HEK293 (cell line): Measurements from ENCODE around the gene AOC2.
"Not testable (repeated sequence)": the region's sequence is repeated elsewhere in the genome, so short reads cannot be mapped to it uniquely, and the experiment has no call there.

Experiments
- CTCF ChIA-PET: fragments of 350-600 bp; formaldehyde crosslinking; extraction: SDS; loops from one replicate; lab custom pipeline; 2021; ENCODE audit warnings: antibody characterized with exemption; lab: Yijun Ruan, JAX
- POLR2A ChIA-PET: fragments of 300-600 bp; formaldehyde crosslinking; extraction: SDS; loops from one replicate; lab custom pipeline; 2020; ENCODE audit warnings: antibody characterized with exemption, inconsistent platforms; lab: Yijun Ruan, JAX
- H3K27ac ChIP-seq: fragments of 200-500 bp; sonication (Bioruptor generic); 2 replicates; pipeline ENCODE4 v1.5.1; 2014; ENCODE audit warnings: low read depth, low read length, control low read depth, inconsistent platforms; ENCODE audit errors: extremely low read depth
- H3K36me3 ChIP-seq, 2 experiments: fragments of 200-500 bp in 1 of 2; sonication (Bioruptor generic) in 1 of 2; 1 replicate in 1 of 2; 2 replicates in 1 of 2; pipeline ENCODE4 v1.5.1; 2014 to 2017; ENCODE audit warnings: inconsistent platforms in 2 of 2, low read length in 2 of 2; ENCODE audit not compliant: control insufficient read depth in 2 of 2, insufficient read depth in 1 of 2
- H3K4me1 ChIP-seq: fragments of 200-500 bp; sonication (Bioruptor generic); 2 replicates; pipeline ENCODE4 v1.5.1; 2014; ENCODE audit warnings: mild to moderate bottlenecking, low read length, inconsistent platforms; ENCODE audit not compliant: control insufficient read depth, insufficient read depth
- H3K4me3 ChIP-seq: 2 replicates; pipeline ENCODE4 v1.5.1; 2011; ENCODE audit warnings: low read depth, mild to moderate bottlenecking, control low read depth, low read length, moderate library complexity
- H3K9me3 ChIP-seq: fragments of 200-500 bp; sonication (Bioruptor generic); 2 replicates; pipeline ENCODE4 v1.5.1; 2014; ENCODE audit warnings: low read depth, low read length, inconsistent platforms; ENCODE audit not compliant: control insufficient read depth, insufficient read depth
- GLIS1 ChIP-seq: fragments of 450-650 bp; formaldehyde crosslinking; IDR thresholded peaks from 2 replicates; pipeline ENCODE4 v1.5.1; 2016; ENCODE audit warnings: missing biosample characterization, missing genetic modification characterization
- KLF16 ChIP-seq: fragments of 450-650 bp; formaldehyde crosslinking; IDR thresholded peaks from 2 replicates; pipeline ENCODE4 v1.5.1; 2017; ENCODE audit warnings: missing biosample characterization, missing genetic modification characterization
- SP2 ChIP-seq: fragments of 450-650 bp; formaldehyde crosslinking; IDR thresholded peaks from 2 replicates; pipeline ENCODE4 v1.5.1; 2016; ENCODE audit warnings: missing biosample characterization, missing genetic modification characterization
- SP3 ChIP-seq: fragments of 450-650 bp; formaldehyde crosslinking; IDR thresholded peaks from 2 replicates; pipeline ENCODE4 v1.5.1; 2016; ENCODE audit warnings: missing biosample characterization, missing genetic modification characterization
- YY2 ChIP-seq: fragments of 450-650 bp; formaldehyde crosslinking; IDR thresholded peaks from 2 replicates; pipeline ENCODE4 v1.5.1; 2016; ENCODE audit warnings: missing biosample characterization, missing genetic modification characterization
- ZBTB1 ChIP-seq: fragments of 450-650 bp; formaldehyde crosslinking; IDR thresholded peaks from 2 replicates; pipeline ENCODE4 v1.5.1; 2016; ENCODE audit warnings: missing biosample characterization, missing genetic modification characterization
- ZFP41 ChIP-seq: fragments of 450-650 bp; formaldehyde crosslinking; IDR thresholded peaks from 2 replicates; pipeline ENCODE4 v1.5.1; 2016; ENCODE audit warnings: missing biosample characterization, missing genetic modification characterization, borderline replicate concordance
- ZNF133 ChIP-seq: fragments of 450-650 bp; formaldehyde crosslinking; IDR thresholded peaks from 2 replicates; pipeline ENCODE4 v1.5.1; 2016; ENCODE audit warnings: missing biosample characterization, missing genetic modification characterization
- ZNF174 ChIP-seq: fragments of 450-650 bp; formaldehyde crosslinking; IDR thresholded peaks from 2 replicates; pipeline ENCODE4 v1.5.0; 2017; ENCODE audit warnings: missing biosample characterization, mild to moderate bottlenecking, missing genetic modification characterization
- ZNF341 ChIP-seq: fragments of 450-650 bp; formaldehyde crosslinking; IDR thresholded peaks from 2 replicates; pipeline ENCODE4; 2016; ENCODE audit warnings: low read depth, missing biosample characterization, missing genetic modification characterization
- ZNF350 ChIP-seq: fragments of 450-650 bp; formaldehyde crosslinking; IDR thresholded peaks from 2 replicates; pipeline ENCODE4 v1.5.0; 2017; ENCODE audit warnings: missing biosample characterization, mild to moderate bottlenecking, missing genetic modification characterization
- ZNF37A ChIP-seq: fragments of 450-650 bp; IDR thresholded peaks from 2 replicates; pipeline ENCODE4 v1.5.1; 2018; ENCODE audit warnings: missing biosample characterization, missing genetic modification characterization
- ZNF394 ChIP-seq: fragments of 450-650 bp; formaldehyde crosslinking; IDR thresholded peaks from 2 replicates; pipeline ENCODE4 v1.5.1; 2016; ENCODE audit warnings: missing biosample characterization, missing genetic modification characterization, mild to moderate bottlenecking, moderate library complexity, borderline replicate concordance
- ZNF600 ChIP-seq: fragments of 450-650 bp; formaldehyde crosslinking; IDR thresholded peaks from 2 replicates; pipeline ENCODE4 v1.5.1; 2016; ENCODE audit warnings: missing biosample characterization, missing genetic modification characterization
- ZNF777 ChIP-seq: fragments of 450-650 bp; formaldehyde crosslinking; IDR thresholded peaks from 2 replicates; pipeline ENCODE4 v1.5.1; 2017; ENCODE audit warnings: missing biosample characterization, missing genetic modification characterization, borderline replicate concordance
- TF ChIP-seq, protein P1 (sequence below): fragments of 450-650 bp; formaldehyde crosslinking; IDR thresholded peaks from 2 replicates; pipeline ENCODE4 v1.5.1; 2016; ENCODE audit warnings: missing biosample characterization, missing genetic modification characterization

AOC2 gene

DNA sequence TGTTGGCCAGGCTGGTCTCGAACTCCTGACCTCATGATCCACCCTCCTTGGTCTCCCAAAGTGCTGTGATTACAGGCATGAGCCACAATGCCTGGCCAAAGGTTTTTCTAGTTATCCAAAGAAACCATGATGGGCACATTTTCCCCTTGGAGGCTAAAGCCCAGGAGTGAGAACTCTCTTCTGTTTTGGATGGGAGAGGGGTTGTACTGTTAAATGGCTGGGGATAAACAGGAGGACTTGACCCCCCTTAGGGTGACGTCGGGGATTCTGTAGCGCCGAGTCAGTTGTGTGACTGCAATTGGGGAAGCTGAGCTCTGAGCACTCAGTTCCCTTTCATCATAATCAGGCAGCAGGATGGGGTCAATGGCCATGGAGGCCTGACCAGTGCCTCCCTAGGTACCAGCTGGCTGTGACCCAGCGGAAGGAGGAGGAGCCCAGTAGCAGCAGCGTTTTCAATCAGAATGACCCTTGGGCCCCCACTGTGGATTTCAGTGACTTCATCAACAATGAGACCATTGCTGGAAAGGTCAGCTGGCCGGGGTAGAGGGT, 10.7 kb downstream of the AOC2 start (continued):
- no peak for TF ChIP-seq ZNF600 (tag by site-specific recombination)
- TF ChIP-seq, protein P1, sequence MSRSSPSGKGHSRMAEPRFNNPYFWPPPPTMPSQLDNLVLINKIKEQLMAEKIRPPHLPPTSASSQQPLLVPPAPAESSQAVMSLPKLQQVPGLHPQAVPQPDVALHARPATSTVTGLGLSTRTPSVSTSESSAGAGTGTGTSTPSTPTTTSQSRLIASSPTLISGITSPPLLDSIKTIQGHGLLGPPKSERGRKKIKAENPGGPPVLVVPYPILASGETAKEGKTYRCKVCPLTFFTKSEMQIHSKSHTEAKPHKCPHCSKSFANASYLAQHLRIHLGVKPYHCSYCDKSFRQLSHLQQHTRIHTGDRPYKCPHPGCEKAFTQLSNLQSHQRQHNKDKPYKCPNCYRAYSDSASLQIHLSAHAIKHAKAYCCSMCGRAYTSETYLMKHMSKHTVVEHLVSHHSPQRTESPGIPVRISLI (tag by site-specific recombination) = no peak
- no peak for TF ChIP-seq ZNF133 (tag by site-specific recombination)
- TF ChIP-seq GLIS1 (tag by site-specific recombination) = no peak
- TF ChIP-seq, all 188 proteins: peak for 0

DNA sequence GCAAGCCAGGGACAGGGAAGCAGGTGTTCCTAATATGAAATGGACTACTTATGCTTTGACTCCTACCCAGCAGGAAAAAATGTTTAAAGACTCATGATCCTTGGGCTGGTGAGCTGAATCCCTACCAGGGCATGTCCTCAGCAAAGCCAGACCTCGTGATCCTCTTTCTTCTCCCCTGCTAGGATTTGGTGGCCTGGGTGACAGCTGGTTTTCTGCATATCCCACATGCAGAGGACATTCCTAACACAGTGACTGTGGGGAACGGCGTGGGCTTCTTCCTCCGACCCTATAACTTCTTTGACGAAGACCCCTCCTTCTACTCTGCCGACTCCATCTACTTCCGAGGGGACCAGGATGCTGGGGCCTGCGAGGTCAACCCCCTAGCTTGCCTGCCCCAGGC, 11.7 kb downstream of the AOC2 start:
- not testable (repeated sequence) for H3K4me3 ChIP-seq, H3K4me1 ChIP-seq, H3K36me3 ChIP-seq, H3K27ac ChIP-seq, H3K9me3 ChIP-seq
- ChIA-PET CTCF (interaction anchor here (1.1 kb wide), 1 partner anchor 73 kb away, joined by 3 read pairs; no protein-coding TSS in a partner anchor), POLR2A (interaction anchor here (0.5 kb wide), 1 partner anchor 11 kb away, joined by 3 read pairs; no protein-coding TSS in a partner anchor)

DNA sequence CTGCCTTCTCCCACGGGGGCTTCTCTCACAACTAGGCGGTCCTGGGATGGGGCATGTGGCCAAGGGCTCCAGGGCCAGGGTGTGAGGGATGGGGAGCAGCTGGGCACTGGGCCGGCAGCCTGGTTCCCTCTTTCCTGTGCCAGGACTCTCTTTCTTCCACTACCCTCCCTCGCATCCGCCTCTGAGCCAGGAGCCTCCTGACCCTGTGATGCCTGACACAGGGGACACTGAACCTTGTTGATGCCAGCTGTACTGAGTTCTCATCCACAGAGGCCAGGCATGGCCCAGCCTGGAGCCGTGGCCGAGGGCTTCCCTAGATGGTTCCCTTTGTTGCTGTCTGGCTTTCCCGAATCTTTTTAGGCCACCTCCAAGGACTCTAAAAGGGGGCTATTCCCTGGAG, 12.1 kb downstream of the AOC2 start:
- POLR2A ChIA-PET, H3K9me3 ChIP-seq, H3K36me3 ChIP-seq, CTCF ChIA-PET, H3K4me1 ChIP-seq, H3K27ac ChIP-seq, H3K4me3 ChIP-seq: not testable (repeated sequence)

DNA sequence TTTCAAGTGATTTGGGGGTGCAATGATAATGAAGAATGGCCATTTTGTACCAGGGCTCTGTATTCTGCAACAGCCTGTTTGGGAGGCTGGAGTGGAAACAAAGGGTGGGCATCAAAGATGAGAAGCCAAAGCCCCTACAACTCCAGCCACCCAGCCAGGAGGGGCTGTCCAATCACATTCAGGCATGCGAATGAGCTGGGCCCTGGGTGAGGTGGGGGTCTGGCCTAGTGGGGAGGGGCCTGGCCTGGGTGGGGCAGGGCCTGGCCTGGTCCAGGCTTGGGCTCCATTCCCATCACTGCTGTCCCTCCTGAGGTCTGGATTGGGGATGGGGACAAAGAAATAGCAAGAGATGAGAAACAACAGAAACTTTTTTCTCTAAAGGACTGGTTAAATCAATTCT, 13.0 kb downstream of the AOC2 start:
- Histone ChIP-seq H3K4me3 (no peak overlapping the region), H3K9me3 (no peaks in the 10 kb centered on the region), H3K4me1 (no peaks in the 10 kb centered on the region), H3K27ac (no peak overlapping the region), H3K36me3 (peaks cover 0 to 4% of the 10 kb centered on the region in 2 experiments; a peak in 2 of 3 replicates)
- CTCF ChIA-PET = interaction anchor here (0.5 kb wide), 1 partner anchor 22 kb away, joined by 3 read pairs; no protein-coding TSS in a partner anchor
- POLR2A ChIA-PET = interaction anchor here (0.6 kb wide), 1 partner anchor 322 kb away, joined by 3 read pairs; the partner anchor contains the start of gene NAGLU
- TF ChIP-seq SP3 (tag by site-specific recombination) (no peak), YY2 (no peak)

DNA sequence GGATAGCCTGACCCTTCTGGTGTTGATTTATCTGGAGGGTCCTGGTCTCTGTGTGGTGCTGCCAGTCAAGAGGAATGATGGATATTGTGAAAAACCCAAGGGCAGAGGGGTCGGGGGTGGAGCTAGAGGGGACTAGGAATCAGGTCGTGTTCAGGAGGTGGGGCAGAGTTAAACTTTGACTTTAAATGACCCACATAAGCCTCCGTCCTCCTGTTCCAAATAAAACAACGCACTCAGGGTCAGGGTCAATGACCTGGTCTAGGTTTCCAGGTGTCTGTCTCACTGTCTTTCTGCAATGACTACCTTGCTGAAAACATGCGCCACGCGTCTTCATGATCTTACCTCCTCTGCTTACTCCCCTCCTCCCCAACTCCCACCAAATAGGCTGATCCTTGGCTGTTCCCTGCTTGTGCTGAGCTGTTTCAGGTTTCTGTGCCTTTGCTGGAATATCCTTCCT, 21.3 kb downstream of the AOC2 start:
- POLR2A ChIA-PET = no interaction called here
- no peaks in the 10 kb centered on the region for H3K36me3 ChIP-seq
- no peaks in the 10 kb centered on the region for H3K4me1 ChIP-seq
- TF ChIP-seq ZNF341 (tag by site-specific recombination) (0 out of 2 replicates have a peak, but pooled peaks have one; percentile 22), ZNF37A (tag by site-specific recombination) (no peak)
- TF ChIP-seq, all 188 proteins: peak for 1
- CTCF ChIA-PET = interaction anchor here (1.2 to 1.3 kb wide), 2 partner anchors 22 to 45 kb away, joined by 4 to 5 read pairs; no protein-coding TSS in a partner anchor
- no peak overlapping the region for H3K4me3 ChIP-seq
- no peaks in the 10 kb centered on the region; the same call in 1 of the 2 replicates for H3K9me3 ChIP-seq
- H3K27ac ChIP-seq = no peak overlapping the region

DNA sequence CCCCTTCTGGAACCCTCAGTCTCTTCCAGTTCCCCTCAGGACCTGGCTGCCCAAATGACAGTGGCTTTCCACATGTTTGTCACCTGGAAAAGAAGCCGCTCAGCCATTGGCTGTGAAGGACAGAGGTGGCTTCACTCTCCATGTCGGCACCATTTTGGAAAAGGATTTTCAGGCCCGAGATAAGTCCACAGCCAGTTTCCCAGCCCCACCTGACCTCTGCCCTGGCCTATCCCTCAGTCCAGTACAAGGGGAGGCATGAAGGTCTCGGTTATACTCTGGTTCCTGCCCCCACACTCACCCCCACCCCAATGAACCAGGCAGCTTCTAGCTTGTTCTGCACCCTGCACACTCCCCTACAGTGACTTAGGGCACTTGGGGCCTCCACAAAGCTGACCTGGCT, 21.8 kb downstream of the AOC2 start:
- no peaks in the 10 kb centered on the region for H3K36me3 ChIP-seq
- POLR2A ChIA-PET = interaction anchor here (1.8 kb wide), 1 partner anchor 42 kb away, joined by 4 read pairs; the partner anchor contains the start of gene BECN1
- no peak overlapping the region for H3K27ac ChIP-seq
- TF ChIP-seq ZNF174 (tag by site-specific recombination) = no peak
- no peak for TF ChIP-seq ZFP41
- no peak for TF ChIP-seq ZNF777
- no peak for TF ChIP-seq ZBTB1 (tag by site-specific recombination)
- TF ChIP-seq KLF16 = no peak
- no peak for TF ChIP-seq ZNF350 (tag by site-specific recombination)
- no peak for TF ChIP-seq ZNF394 (tag by site-specific recombination)
- TF ChIP-seq SP2 (tag by site-specific recombination) = no peak
- no peak for TF ChIP-seq ZNF37A (tag by site-specific recombination)
- CTCF ChIA-PET = interaction anchor here (1.0 kb wide), 1 partner anchor 289 kb away, joined by 3 read pairs; the partner anchor contains the start of gene PSMC3IP
- H3K4me1 ChIP-seq = no peaks in the 10 kb centered on the region
- no peaks in the 10 kb centered on the region; the same call in 1 of the 2 replicates for H3K9me3 ChIP-seq
- H3K4me3 ChIP-seq = no peak overlapping the region
